Heart left ventricle (tissue), 16 donors: Measurements from ENCODE around the gene UGT2A1. TPM values are rescaled to one million over a fixed set of nuclear protein-coding genes. Genes with fewer than 3 reads are reported as not detected.
A peak's percentile ranks its signal among the peaks of the same experiment; 100 is the strongest.

Experiments used
- ATAC-seq, 4 donors: fragments of 200-7000 bp; cut with Tn5 transposase; one replicate each; pipeline ENCODE4 v1.9.1; 2020 to 2022; ENCODE audit warnings: moderate library complexity in 4 of 4, mild to moderate bottlenecking in 3 of 4, moderate number of reproducible peaks in 1 of 4
- DNase-seq, 5 donors: peaks; one replicate each; pipeline ENCODE4 v3.0.0-alpha.2; 2020
- H3K27ac ChIP-seq, 12 donors: fragments of 200-600 bp; sonication (generic) in 4 of 12; one replicate each; pipeline versions ENCODE4 v1.5.0 to v1.8.0; 2016 to 2022; ENCODE audit warnings: mild to moderate bottlenecking in 2 of 12
- H3K27me3 ChIP-seq, 9 donors: fragments of 200-600 bp; sonication (generic) in 2 of 9; one replicate each; pipeline versions ENCODE4 v1.5.1 to v1.8.0; 2016 to 2022; ENCODE audit warnings: mild to moderate bottlenecking in 3 of 9
- H3K36me3 ChIP-seq, 9 donors: fragments of 200-600 bp; sonication (generic) in 2 of 9; one replicate each; pipeline versions ENCODE4 v1.5.0 to v1.8.0; 2018 to 2022; ENCODE audit warnings: mild to moderate bottlenecking in 2 of 9
- H3K4me1 ChIP-seq, 12 donors: fragments of 200-600 bp; sonication (generic) in 4 of 12; one replicate each; pipeline versions ENCODE4 v1.5.0 to v1.8.0; 2016 to 2022; ENCODE audit warnings: mild to moderate bottlenecking in 3 of 12
- H3K4me3 ChIP-seq, 12 donors: fragments of 200-600 bp; sonication (generic) in 4 of 12; one replicate each; pipeline versions ENCODE4 v1.5.0 to v1.8.0; 2017 to 2022; ENCODE audit warnings: mild to moderate bottlenecking in 9 of 12, moderate library complexity in 4 of 12
- H3K9me3 ChIP-seq, 12 donors: fragments of 200-600 bp; sonication (generic) in 4 of 12; one replicate each; pipeline versions ENCODE4 v1.5.0 to v1.8.0; 2016 to 2022; ENCODE audit warnings: mild to moderate bottlenecking in 1 of 12
- POLR2A ChIP-seq, 2 donors: fragments of 450-650 bp; IDR thresholded peaks; one replicate each; pipeline ENCODE4 v1.6.1; 2017; ENCODE audit warnings: antibody characterized with exemption in 2 of 2, mild to moderate bottlenecking in 2 of 2, moderate library complexity in 2 of 2
- WGBS, 4 donors: extraction: QIAGEN DNeasy Blood & Tissue Kit in 2 of 4; methylation state at CpG; one replicate each; pipeline versions ENCODE4 v1.1.5 to v1.1.7; 2013 to 2018; 5-methylcytosine and 5-hydroxymethylcytosine counted together
- intact Hi-C, 10 donors: fragments of 100-400 bp; cut with DNase I; formaldehyde crosslinking; loops; one replicate each; pipeline versions ENCODE4 v1.11.1 to v1.14.2; 2022
- polyA plus RNA-seq, 2 donors: library from polyadenylated mRNA; stranded (reverse); fragments of 200-250 nt; gene quantifications; one replicate each; pipeline ENCODE4 v1.2.3, GENCODE V29; 2013
- total RNA-seq, 9 donors: library from RNA; depleted of rRNA in 2 of 9; stranded (reverse); fragments of >200 nt in 2 of 9; fragmentation: NEBNext Ultra II Directional in 3 of 9; extraction: Animal tissue kit (Norgen Biotek cat#: 25700) in 3 of 9; gene quantifications; one replicate each; pipeline versions ENCODE4 v1.1.0 to v1.2.4, GENCODE V29; 2016 to 2023
- TF ChIP-seq, protein P1 (sequence below), 12 donors: fragments of 200-600 bp; sonication (generic) in 4 of 12; IDR thresholded peaks; one replicate each; pipeline versions ENCODE4 v1.5.0 to v1.8.0; 2018 to 2022; ENCODE audit warnings: antibody characterized with exemption in 12 of 12, mild to moderate bottlenecking in 5 of 12
- donor health status: ischemic (EF 13 %, LVEDD 7.1; RV severe dilation, severe dysfunction).
- donor health status: healthy with polysubstance abuse.
- donor health status: DM: no; HTN: yes; CAD: no.
- donor health status: DM: no; HTN: no; CAD: no.
- donor health status: ischemic (EF 25% LVEDD 6.9; RV normal size, moderate dysfunction).
- donor health status: ischemic (EF 25% LVEDD 5.7; RV mildly dilated, moderate dysfunction).
- donor health status: healthy.
- donor health status: DM: yes; HTN: yes; CAD: no.
- donor health status: ischemic (EF 35%, LVEDD 5.7; RV mildly dilated, moderate dysfunction).
- donor health status: nonischemic (EF 11% LVEDD 7.7; RV severe dilation, severe dysfunction).
- donor health status: DM: yes; HTN: yes; CAD: no.
- donor health status: PGD.
- donor health status: ischemic (EF 29% LVEDD 5.4; RV normal size, mild dysfunction).
- donor health status: nonischemic (EF 23%, LVEDD 6.1; RV moderate dilation, normal function).

Gene UGT2A1
- total and polyA plus RNA-seq, 11 donors: not detected

DNA sequence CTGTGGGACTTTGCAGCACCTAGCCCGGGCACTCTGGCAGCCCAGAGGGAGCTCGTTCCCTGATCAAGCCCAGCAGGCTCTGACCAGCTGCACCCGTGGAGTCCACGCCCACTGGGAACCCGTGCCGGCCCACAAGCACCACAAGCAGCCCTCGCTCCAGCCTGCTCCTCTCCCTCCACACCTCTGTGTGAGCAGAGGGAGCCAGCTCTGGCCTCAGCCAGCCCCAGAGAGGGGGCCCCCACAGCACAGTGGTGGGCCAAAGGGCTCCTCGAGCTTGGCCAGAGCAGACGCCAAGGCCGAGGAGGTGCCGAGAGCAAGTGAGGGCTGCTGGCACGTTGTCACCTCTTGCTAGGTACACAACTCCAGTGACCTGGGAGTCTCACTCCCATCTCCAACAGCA is 5.1 kb upstream of the UGT2A1 start:
- peaks cover 0 to 2% (median 0%) of the 10 kb centered on the region in 12 donors for H3K9me3 ChIP-seq
- H3K4me3 ChIP-seq: no peak overlapping the region
- no peaks in the 10 kb centered on the region for H3K27me3 ChIP-seq
- no peaks in the 10 kb centered on the region for H3K4me1 ChIP-seq
- ATAC-seq: no peak
- H3K27ac ChIP-seq: no peak overlapping the region
- intact Hi-C loops: no loop called here
- WGBS, 4 donors: 84 to 91% (median 89%) methylated on average over 9 to 12 of the region's 12 CpGs
- H3K36me3 ChIP-seq: no peaks in the 10 kb centered on the region
- peak in 1 of 5 donors; percentile 62 for DNase-seq
- TF ChIP-seq, protein P1, sequence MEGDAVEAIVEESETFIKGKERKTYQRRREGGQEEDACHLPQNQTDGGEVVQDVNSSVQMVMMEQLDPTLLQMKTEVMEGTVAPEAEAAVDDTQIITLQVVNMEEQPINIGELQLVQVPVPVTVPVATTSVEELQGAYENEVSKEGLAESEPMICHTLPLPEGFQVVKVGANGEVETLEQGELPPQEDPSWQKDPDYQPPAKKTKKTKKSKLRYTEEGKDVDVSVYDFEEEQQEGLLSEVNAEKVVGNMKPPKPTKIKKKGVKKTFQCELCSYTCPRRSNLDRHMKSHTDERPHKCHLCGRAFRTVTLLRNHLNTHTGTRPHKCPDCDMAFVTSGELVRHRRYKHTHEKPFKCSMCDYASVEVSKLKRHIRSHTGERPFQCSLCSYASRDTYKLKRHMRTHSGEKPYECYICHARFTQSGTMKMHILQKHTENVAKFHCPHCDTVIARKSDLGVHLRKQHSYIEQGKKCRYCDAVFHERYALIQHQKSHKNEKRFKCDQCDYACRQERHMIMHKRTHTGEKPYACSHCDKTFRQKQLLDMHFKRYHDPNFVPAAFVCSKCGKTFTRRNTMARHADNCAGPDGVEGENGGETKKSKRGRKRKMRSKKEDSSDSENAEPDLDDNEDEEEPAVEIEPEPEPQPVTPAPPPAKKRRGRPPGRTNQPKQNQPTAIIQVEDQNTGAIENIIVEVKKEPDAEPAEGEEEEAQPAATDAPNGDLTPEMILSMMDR (IDR thresholded peaks at IDR 0.05): no peak
- TF ChIP-seq POLR2A (IDR thresholded peaks at IDR 0.05): no peak

DNA sequence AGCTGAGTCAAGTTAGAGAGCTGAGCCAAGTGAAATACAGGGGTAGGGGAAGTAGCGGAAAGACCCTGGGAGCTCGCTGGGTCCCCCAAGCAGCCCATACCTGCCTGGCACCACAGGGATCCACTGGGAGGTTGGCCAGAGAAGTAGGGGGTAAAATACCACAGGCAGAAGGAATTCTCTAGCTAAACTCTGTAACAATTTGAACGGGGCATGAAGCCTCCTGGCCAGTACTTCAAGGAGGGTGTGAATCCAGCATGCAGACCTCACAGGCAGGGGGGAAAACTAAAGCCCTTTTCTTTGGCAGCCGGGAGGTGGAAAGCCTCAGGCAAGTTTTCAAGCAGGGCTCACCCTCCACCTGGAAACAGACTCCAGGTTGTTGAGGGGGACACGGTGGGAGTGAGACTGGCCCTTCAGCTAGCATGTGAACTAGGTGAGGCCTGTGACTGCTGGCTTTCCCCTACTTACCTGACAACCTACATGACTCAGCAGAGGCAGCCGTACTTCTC is 3.7 kb upstream of the UGT2A1 start:
- intact Hi-C loops: no loop called here
- no peak overlapping the region for H3K4me3 ChIP-seq
- no peak for ATAC-seq
- peaks cover 0 to 2% (median 0%) of the 10 kb centered on the region in 12 donors for H3K9me3 ChIP-seq
- no peaks in the 10 kb centered on the region for H3K36me3 ChIP-seq
- no peak overlapping the region for H3K27ac ChIP-seq
- no peaks in the 10 kb centered on the region for H3K27me3 ChIP-seq
- DNase-seq: no peak
- whole genome bisulfite sequencing, 4 donors: 70 to 76% (median 71%) methylated on average over 6 of the region's 6 CpGs
- no peaks in the 10 kb centered on the region for H3K4me1 ChIP-seq
- TF ChIP-seq POLR2A (IDR thresholded peaks at IDR 0.05): no peak
- TF ChIP-seq, protein P1 (IDR thresholded peaks at IDR 0.05): no peak

DNA sequence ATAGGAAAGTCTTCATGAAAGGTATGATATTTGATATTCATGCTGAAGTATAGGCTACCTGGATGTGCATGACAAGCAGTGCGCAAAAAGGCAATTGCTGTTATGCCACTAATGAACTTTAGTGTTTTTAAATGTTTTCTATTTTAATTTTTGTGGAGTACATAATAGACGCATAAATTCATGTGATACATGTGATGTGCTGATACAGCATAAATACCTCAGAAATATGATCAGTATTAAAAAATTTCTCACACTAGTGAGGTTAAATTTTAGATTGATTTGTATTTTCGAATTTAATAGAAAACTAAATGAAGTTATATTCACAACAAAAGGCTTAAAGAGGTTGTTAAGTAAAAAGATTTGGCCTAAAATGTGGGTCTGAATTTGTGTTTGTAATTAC is 2.2 kb downstream of the UGT2A1 start:
- no peaks in the 10 kb centered on the region for H3K36me3 ChIP-seq
- DNase-seq (no peak), ATAC-seq (no peak)
- no peaks in the 10 kb centered on the region for H3K27me3 ChIP-seq
- H3K27ac ChIP-seq: no peak overlapping the region
- no peak overlapping the region for H3K4me3 ChIP-seq
- WGBS, 4 donors: 48 to 85% (median 64%) methylated on average over 3 of the region's 3 CpGs
- no peaks in the 10 kb centered on the region for H3K9me3 ChIP-seq
- H3K4me1 ChIP-seq: no peaks in the 10 kb centered on the region
- TF ChIP-seq, protein P1 (IDR thresholded peaks at IDR 0.05): no peak
- no peak for TF ChIP-seq POLR2A (IDR thresholded peaks at IDR 0.05)
- intact Hi-C loops: no loop called here

DNA sequence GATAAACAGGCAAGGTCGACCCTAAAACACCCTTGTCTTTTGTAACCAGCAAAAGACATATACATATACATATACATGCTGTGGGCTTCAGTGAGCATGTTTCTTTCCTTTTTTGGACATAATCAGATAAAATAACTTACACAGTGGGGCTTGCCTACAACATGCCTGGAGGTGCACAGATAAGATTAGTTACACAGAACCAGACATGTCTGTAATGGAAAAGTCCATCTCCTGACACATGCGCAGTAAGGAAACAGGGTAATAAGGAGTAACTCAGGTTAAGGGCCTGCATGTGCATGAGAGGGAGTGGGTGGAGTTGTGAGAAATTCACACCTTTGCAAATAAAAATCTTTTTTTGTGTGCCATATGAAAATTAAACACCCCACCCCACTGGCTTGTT is 3.4 kb downstream of the UGT2A1 start:
- WGBS, 4 donors: 47 to 57% (median 48%) methylated on average over 2 of the region's 2 CpGs
- Histone ChIP-seq H3K9me3 (no peaks in the 10 kb centered on the region), H3K4me3 (no peak overlapping the region), H3K27ac (no peak overlapping the region), H3K4me1 (no peaks in the 10 kb centered on the region), H3K36me3 (no peaks in the 10 kb centered on the region), H3K27me3 (no peaks in the 10 kb centered on the region)
- DNase-seq: no peak
- intact Hi-C loops: no loop called here
- ATAC-seq: no peak
- no peak for TF ChIP-seq POLR2A (IDR thresholded peaks at IDR 0.05)
- TF ChIP-seq, protein P1 (IDR thresholded peaks at IDR 0.05): no peak
